HG03280 (cell line): ENCODE measurements around the gene TSKS.

ENCODE experiments used
- ATAC-seq: cut with Tn5 transposase; IDR thresholded peaks from one replicate; pipeline ENCODE4 v1.9.1; 2021; ENCODE audit warnings: mild to moderate bottlenecking, moderate library complexity; ENCODE audit not compliant: unreplicated experiment

The TSKS gene

DNA sequence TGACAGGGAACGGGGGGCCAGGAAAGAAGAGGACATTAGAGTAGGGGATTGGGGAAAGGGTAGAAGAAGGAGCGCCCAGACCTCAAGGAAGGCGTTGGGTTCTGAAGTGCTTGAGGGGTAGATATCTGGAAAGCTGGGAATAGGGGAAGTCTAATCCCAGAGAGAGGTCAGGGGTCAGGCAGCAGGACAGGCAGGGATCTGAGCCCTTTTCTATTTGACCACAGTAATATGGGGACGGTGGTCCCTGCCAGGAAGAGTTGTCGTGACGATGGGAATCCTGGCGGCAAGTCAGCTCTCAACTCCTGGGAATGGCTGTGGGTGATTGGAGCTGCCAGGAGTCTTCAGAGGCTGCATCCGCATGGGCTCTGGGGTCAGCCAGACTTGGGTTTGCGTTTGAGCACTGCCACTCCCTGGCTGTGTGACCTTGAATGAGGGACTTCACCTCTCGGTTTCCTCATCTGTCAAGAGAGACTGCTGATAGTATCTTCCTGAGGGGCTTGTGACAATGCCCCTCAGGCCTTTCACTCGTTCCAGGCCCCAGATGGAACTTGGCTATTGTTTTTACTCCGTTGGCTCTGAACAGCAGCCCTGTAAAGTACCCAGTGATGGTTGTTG, 5.0 kb upstream of the TSKS start:
- ATAC-seq = no peak

- ATAC-seq = no peak
Observed at GRCh38 chr19:49767381-49767780, 4.3 kb upstream of the TSKS start.

DNA sequence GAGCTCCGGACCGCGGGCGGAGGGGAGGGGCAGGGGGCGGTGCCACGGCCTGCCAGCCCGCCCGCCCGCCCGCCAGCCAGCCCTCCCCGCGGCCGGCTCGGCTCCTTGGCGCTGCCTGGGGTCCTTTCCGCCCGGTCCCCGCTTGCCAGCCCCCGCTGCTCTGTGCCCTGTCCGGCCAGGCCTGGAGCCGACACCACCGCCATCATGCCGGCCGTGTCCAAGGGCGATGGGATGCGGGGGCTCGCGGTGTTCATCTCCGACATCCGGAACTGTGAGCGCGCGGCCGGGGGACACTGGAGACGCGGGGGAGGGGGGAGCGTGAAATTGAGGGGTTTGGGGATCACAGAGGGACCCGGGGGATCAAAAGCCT, 3.8 kb upstream of the TSKS start, which contains the start of gene AP2A1:
TSS of gene AP2A1 (plus strand) at position 72 of the 370 bp plus-strand sequence. CDS start at position 205, 133 bp downstream.
- no peak for ATAC-seq

- peak; percentile 92 for ATAC-seq
Observed at GRCh38 chr19:49766007-49766929, 3.2 kb upstream of the TSKS start.

GRCh38 chr19:49764341-49764740, 1.2 kb upstream of the TSKS start:
- ATAC-seq = no peak

DNA sequence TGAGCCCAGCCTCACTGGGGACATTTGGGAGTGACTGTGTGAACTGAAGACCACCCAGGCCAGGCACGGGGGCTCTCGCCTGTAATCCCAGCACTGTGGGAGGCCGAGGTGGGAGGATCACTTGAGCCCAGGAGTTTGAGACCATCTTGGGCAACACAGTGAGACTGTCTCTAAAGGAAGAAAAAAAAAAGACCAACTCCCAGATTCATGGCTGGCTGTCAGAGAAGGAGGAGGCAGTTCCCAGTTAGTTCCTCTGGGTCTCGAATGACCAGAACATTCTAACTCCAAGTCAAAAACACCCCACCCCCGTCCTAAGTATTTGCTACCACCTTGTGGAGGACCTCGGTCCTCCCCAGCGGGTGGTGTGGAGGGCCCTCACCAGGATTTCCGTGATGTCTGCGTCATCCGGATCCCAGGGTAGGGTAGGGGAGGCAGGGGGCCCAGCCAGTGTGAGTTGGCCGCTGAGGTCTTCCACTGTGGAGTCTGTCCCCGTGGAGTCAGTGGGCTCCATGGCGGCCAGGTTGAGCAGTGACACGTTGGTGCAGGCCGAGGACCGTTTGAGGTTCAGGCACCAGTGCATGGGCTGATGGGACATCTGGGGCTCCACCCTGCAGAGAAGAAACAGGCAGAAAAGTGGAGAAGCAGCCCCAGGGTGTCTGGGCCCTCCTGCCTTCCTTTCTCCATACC, 1.3 kb downstream of the TSKS start:
- ATAC-seq = no peak

DNA sequence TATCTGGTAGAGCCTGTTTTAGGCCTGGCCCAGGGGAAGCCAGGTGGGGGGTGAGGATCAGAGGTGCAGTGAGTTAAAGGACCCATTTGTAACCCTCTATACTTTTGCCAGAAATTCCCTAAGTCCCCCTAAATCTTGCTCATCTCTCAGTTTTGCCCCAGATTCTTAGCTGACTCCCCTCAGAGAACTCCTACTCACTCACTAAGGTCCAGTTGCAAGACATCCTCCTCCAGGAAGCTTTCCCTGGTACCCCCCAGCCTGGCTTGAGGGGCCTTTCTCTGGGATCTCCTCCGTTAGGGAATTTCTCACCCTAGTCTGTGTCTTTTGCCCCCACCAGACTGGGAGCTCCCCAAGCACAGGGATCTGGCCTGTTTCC, 1.9 kb downstream of the TSKS start:
- no peak for ATAC-seq

GRCh38 chr19:49758292-49758691, 4.8 kb downstream of the TSKS start:
- no peak for ATAC-seq

- no peak for ATAC-seq
Observed at GRCh38 chr19:49755956-49756355, 7.2 kb downstream of the TSKS start.

GRCh38 chr19:49752701-49753100, 10.4 kb downstream of the TSKS start:
- ATAC-seq = no peak

DNA sequence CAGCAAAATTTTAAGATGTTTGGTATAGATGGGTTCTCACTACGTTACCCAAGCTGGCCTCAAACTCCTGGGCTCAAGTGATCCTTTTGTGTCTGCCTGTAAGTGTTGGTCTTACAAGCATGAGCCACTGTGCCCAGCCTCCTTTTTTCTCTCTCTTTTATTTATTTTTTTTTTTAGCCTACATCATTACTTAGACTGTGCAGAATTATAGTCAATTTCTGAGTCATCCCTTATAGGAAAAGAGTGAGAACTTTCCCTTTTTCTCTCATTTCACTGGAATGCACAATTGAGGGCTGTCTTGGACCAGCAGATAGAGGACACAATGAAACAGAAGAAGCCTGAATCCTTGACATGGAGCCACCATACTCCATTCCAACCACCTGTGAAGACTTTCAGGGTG, 13.3 kb downstream of the TSKS start:
- no peak for ATAC-seq

- ATAC-seq = no peak
Observed at GRCh38 chr19:49749055-49749716, 13.9 kb downstream of the TSKS start.

DNA sequence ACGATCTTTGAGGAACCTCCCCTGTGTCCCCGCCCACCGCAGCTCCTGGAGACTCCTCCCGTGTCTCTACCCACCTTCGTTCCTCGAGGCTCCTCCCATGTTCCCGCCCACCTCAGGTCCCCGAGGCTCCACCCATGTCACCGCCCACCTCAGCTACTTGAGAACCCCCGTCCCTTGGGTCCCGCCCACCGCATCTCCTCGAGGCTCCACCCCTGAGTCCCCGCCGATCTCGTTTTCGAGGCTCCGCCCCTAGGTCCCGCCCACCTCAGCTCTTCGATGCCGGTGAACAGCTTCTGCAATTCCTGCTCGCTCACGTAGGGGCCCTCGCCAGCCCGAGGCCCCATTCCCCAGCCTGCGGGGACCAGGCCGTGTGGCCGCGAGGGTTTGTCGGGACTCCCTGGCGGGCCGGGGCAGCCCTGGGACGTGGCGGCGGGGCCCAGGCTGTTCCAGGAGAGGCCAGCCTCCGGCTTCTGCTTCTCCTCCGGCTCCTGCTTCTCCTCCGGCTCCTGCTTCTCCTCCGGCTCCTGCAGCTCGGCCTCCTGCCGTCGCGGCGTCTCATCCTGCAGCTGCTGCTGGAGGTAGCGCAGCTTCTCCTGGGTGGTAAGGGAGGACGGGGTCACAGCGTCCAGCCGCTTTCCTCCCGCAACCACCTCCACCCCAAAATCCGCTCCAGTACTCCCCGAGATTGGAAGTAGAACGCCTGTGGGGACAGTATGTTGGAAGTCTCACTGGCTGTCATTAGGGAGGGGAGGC, 16.7 kb downstream of the TSKS start:
- ATAC-seq = no peak

- ATAC-seq = no peak
Observed at GRCh38 chr19:49744946-49745381, 18.1 kb downstream of the TSKS start.

- no peak for ATAC-seq
Observed at GRCh38 chr19:49741210-49741844, 21.8 kb downstream of the TSKS start.

GRCh38 chr19:49739933-49740332, 23.2 kb downstream of the TSKS start:
- ATAC-seq = no peak

DNA sequence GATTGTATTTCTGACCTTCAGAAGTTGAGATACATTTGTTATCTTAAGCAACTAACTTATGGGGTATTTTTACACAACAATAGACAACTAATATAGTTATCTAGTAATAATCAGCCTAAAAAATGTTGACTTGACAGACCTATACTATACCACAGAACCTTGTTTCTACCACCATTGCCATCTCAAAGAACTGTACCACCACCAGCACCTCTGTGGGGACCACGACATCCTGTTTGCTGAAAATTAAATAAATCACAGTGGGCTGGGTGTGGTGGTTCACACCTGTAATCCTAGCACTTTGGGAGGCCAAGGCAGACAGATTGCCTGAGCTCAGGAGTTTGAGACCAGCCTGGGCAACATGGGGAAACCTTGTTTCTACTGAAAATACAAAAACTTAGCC, 24.0 kb downstream of the TSKS start:
- ATAC-seq = no peak

DNA sequence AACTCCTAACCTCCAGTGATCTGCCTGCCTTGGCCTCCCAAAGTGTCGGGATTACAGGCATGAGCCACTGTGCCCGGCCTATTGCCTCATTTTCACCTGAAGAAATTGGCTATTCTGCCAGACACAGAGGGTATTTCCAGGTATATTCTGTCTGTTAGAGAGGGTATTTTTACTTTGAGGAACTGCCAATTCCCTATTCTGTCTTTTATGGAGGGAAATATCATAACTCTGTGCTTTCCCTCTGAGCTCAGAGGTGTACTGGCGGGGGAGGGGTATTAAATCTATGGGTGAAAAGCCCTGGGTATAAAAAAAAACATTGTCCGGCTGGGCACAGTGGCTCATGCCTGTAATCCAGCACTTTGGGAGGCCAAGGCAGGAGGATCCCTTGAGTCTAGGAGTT, 24.8 kb downstream of the TSKS start:
- ATAC-seq = no peak

DNA sequence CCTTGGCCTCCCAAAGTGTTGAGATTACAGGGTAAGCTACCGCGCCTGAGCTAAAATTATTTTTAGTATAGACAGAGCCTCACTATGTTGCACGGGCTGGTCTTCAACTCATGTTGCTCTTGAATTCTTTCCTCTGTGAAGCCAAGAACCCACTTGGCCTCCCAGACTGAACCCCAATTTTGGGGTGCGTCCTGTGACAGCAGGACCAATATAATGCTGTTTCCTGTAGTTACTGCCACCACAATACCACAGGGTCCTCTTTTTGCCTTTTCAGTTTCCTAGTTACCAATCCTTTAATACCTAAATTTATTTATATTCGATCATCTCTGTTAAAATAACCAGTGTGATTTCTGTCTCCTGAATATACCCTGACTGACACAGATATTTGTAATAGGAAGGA, 32.9 kb downstream of the TSKS start:
- no peak for ATAC-seq
